AG09319 (cell line): Measurements from ENCODE around the gene DCST1.

Source experiments
- DNase-seq: peaks from one replicate; pipeline ENCODE4 v3.0.0-alpha.2; 2010; ENCODE audit warnings: low read depth; ENCODE audit errors: extremely low read depth
- CTCF ChIP-seq: IDR thresholded peaks from 2 replicates; pipeline ENCODE4 v1.5.1; 2011; ENCODE audit warnings: low read depth, mild to moderate bottlenecking, inconsistent platforms, low read length, moderate library complexity

Gene DCST1

DNA sequence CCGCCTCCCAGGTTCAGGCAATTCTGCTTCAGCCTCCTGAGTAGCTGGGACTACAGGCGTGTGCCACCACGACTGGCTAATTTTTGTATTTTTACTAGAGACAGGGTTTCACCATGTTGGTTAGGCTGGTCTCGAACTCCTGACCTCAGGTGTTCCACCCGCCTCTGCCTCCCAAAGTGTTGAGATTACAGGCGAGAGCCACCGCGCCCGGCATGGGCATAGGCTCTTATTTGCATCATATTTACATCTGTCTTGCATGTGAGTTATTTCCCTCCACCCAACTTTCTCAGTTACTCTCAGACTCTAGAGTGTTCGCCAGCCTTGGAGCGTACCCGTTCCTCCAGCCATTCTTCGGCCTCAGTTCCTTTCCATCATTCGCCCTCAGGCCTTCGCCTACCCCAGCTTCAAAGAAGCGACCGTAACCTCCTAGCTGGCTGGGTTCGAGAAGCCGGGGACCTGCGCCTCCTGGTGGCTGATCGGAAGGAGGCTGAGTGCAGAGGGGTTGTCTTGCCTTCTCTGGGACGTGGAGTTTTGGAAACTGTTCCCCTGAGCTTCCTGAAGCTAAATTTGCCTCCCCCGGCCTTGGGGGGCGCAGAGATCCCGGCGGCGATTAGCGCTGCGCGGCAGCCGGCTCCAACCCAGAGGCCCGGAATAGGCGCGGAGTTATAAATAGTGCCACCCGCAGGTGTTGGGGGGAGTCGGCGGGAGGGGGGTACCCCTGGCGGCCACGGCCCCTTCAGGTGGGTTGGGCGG lies 34.6 kb upstream of the DCST1 start:
- TF ChIP-seq CTCF = no peak; the same call in none of the 2 replicates

GRCh38 chr1:154999571-155000410 lies 33.8 kb upstream of the DCST1 start:
- no peak for TF ChIP-seq CTCF
- no peak for DNase-seq

More for the DNA sequence above, 34.6 kb upstream of the DCST1 start:
- no peak for DNase-seq

DNA sequence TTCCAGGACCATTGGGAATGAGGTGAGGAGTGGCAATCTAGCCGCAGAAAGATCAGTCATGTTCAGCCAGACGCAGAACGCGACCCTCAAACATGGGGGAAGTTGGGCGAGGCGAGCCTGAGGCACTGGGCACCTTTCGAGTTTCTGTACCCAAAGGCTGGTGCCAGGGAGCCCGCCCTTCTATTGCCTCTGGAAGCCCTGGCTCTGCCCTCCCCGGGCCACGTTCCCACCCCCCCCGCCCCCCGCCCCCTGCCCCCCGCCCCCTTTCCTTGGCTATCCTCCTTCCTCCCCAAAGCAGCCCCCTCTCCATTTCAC lies 33.3 kb upstream of the DCST1 start:
- no peak for DNase-seq
- TF ChIP-seq CTCF = no peak

DNA sequence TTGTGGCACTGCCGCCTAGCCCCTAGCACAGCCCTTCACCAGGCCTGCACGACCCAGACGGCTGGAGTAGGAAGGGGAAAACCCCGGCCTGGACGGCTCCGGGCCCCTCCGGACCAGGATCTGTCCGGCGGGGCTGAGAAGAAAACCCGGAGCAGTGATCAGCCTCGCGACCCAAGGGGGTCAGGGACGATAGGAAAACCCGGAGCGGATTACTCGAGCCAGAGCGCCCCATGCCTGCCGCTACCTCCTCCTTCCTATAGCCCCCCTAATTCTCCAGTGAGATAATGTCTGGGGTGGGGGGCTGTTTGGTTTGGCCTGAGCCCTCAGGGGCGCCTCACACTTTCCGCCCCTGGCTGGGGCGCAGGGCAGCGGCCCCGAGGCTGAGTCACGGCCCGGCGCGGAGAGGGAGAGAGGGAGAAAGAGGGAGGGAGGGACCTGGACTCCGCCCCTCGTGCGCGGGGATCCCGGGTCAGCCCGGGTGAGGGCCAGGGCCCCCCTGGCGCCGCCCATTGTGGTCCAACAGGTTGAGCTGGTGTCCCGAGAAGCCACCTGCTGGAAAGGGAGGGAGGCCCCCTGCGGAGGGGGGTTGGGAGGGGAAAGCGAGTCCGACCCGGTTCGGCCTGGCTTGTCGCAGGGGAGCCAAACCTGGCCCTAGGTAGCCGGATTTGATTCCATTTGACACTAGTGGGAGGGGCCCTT lies 32.7 kb upstream of the DCST1 start:
- no peak for DNase-seq
- no peak for TF ChIP-seq CTCF

GRCh38 chr1:155001425-155001674 lies 32.3 kb upstream of the DCST1 start:
- no peak for DNase-seq
- TF ChIP-seq CTCF = no peak

GRCh38 chr1:155001675-155002463 lies 31.8 kb upstream of the DCST1 start:
- peak; percentile 65 for TF ChIP-seq CTCF
- DNase-seq = peak; percentile 98
